Activated naive CD8-positive, alpha-beta T cell treated with anti-CD3 and anti-CD28 coated beads, Interleukin-2, amount 50 U/mL, for 24 hours (primary cell): ENCODE measurements around the gene MAP6.

Experiments used
- ATAC-seq: fragments of 150-1000 bp; cut with Tn5 transposase; one replicate; pipeline ENCODE4 v1.10.0; 2021
- DNase-seq: peaks from one replicate; pipeline ENCODE4 v3.0.0; 2021
- H3K27ac Mint-ChIP-seq: one replicate; pipeline ENCODE4 v1.8.0; 2021; ENCODE audit warnings: mild to moderate bottlenecking, mixed read lengths
- H3K27me3 Mint-ChIP-seq: one replicate; pipeline ENCODE4 v1.8.0; 2021; ENCODE audit warnings: mixed read lengths
- H3K36me3 Mint-ChIP-seq: one replicate; pipeline ENCODE4 v1.8.0; 2021; ENCODE audit warnings: low read depth, mixed read lengths
- H3K4me1 Mint-ChIP-seq: one replicate; pipeline ENCODE4 v1.8.0; 2021; ENCODE audit warnings: mixed read lengths
- H3K4me3 Mint-ChIP-seq: one replicate; pipeline ENCODE4 v1.8.0; 2021; ENCODE audit warnings: mild to moderate bottlenecking, moderate library complexity, mixed read lengths
- H3K9me3 Mint-ChIP-seq: one replicate; pipeline ENCODE4 v1.8.0; 2021; ENCODE audit warnings: mixed read lengths

Gene MAP6

DNA sequence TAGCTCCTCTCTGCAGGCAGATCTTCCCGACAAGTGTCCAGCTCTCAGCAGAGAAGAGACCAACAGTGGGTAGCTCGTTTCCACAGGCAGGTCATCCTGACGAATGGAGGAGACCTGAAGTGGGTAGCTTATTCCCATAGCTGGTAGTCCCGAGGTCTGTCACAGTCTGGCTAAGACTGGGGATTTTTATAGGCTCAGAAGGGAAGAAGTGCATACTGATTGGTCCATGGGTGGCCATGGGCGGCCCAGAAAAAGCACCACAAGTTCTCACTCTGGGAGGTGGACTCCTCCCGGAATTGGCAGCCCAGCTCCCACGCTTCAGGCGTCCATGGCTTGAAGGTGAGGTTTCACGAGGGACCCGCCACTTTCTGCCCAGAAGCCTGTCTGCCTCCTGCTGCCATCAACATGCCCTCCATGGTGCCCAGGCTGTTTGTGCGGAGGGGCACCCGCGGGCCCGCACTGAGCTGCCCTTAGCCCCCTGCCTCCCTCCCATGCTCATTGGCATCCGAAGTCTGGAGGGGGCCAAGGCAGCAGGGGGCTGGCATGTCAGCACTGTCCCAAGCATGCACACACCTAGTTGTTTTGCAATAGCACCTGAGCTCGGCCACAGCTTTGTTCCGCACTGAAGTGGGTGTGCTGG is 9.9 kb upstream of the MAP6 start:
- H3K27ac Mint-ChIP-seq: no peak overlapping the region
- ATAC-seq (no peak), DNase-seq (no peak)
- H3K27me3 Mint-ChIP-seq: peaks cover 38% of the 10 kb centered on the region
- H3K36me3 Mint-ChIP-seq: peaks cover 3% of the 10 kb centered on the region
- H3K4me3 Mint-ChIP-seq: no peak overlapping the region
- no peaks in the 10 kb centered on the region for H3K9me3 Mint-ChIP-seq
- peaks cover 6% of the 10 kb centered on the region for H3K4me1 Mint-ChIP-seq

DNA sequence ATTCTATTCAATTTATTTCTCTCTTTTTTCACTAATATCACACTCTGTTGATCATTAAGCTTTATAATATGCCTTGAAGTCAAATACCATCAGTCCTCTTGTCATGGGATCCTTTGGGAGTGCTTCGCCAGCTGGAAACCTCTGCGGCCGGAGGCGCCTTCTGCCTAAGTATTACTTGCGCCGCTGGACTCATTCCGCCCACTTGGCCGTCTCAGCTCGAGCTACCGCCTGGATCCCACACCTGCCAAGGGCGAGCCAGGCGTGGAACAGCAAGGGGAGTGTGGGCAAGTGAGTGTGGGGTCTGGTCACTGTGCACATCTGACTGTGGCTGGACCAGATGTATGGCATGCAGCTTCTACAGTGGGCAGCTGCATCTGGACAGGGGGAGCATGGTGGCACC is 9.1 kb upstream of the MAP6 start:
- peaks cover 3% of the 10 kb centered on the region for H3K36me3 Mint-ChIP-seq
- H3K27me3 Mint-ChIP-seq: peaks cover 37% of the 10 kb centered on the region
- no peak overlapping the region for H3K27ac Mint-ChIP-seq
- DNase-seq: no peak
- H3K4me1 Mint-ChIP-seq: peaks cover 9% of the 10 kb centered on the region
- no peak overlapping the region for H3K4me3 Mint-ChIP-seq
- ATAC-seq: no peak
- no peaks in the 10 kb centered on the region for H3K9me3 Mint-ChIP-seq

DNA sequence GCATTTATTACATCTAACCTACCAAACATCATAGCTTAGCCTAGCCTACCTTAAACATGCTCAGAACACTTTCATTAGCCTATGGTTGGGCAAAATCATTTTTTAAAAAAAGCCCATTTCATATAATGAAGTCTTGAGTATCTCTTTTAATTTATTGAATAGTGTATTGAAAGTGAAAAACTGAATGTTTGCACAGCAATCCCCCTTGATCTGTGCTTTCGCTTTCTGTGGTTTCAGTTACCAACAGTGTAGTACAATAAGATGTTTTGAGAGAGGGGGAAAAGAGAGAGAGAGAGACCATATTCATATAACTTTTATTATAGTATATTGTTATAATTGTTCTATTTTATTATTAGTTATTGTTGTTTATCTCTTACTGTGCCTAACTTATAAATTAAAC is 8.4 kb upstream of the MAP6 start:
- Mint-ChIP-seq H3K27me3 (peaks cover 35% of the 10 kb centered on the region), H3K27ac (no peak overlapping the region)
- ATAC-seq: no peak

DNA sequence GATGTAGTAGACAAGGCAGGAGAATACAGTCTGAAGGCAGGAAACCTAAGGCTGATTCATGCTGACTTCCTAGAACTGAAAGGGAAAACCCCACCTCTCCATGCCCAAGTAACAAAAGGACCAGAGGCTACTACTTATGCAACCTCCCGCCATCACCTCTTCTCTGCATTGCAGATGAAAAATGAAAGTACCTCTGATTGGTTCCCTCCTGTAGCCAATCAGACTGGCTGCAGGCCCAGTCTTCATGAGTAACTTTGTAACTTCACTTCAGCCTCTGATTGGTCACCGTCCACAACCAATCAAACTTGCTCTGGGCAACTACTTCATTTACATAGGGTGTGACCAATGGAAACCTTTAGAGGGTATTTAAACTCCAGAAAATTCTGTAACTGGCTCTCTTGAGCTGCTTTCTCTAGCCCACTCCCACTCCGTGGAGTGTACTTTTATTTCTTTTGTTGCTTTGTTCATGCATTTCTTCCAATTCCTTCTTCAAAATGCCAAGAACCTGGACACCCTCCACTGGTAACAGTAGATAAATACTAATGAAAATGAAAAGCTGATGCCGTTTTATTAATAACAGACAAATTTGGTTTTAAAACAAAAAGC is 5.2 kb upstream of the MAP6 start:
- ATAC-seq (peak; percentile 92), DNase-seq (peak; percentile 18)
- Mint-ChIP-seq H3K4me3 (peak overlapping the region; percentile 20), H3K4me1 (peaks cover 9% of the 10 kb centered on the region), H3K36me3 (peaks cover 3% of the 10 kb centered on the region), H3K27me3 (peaks cover 53% of the 10 kb centered on the region), H3K27ac (peak overlapping the region; percentile 66), H3K9me3 (no peaks in the 10 kb centered on the region)

More for the DNA sequence above, 8.4 kb upstream of the MAP6 start:
- DNase-seq: no peak
- H3K4me1 Mint-ChIP-seq: peaks cover 9% of the 10 kb centered on the region
- no peak overlapping the region for H3K4me3 Mint-ChIP-seq
- H3K36me3 Mint-ChIP-seq: peaks cover 3% of the 10 kb centered on the region
- no peaks in the 10 kb centered on the region for H3K9me3 Mint-ChIP-seq

DNA sequence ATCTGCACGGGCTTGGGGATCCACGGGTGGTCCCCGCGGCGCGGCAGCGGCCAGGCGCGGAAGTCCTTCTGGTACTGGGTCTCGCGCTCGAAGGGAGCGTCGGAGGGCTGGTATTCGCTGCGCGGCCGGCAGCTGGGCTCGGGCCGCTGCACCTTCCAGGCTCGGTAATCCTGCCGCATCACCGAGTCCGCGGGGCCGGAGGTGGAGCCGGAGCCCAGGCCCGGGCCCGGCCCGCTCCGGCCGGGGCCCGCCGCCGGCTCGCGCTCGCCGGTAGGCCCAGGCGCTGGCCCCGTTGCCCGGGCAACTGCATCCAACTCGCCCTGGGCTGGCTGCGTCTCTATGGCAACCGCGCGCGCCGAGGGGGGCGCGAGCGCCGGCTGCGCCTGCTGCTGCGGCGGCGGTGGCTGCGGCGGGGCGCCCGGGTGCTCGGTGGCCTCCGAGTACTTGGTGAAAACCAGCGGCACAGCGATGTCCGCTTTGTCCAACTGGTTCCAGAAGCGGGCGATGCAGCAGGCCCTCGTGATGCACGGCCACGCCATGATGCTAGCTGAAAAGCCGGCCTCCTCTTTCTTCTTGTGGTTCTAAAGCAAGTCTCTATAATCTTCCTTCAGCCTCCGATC is 897 bp downstream of the MAP6 start:
- H3K27me3 Mint-ChIP-seq: peaks cover 77% of the 10 kb centered on the region
- H3K9me3 Mint-ChIP-seq: no peaks in the 10 kb centered on the region
- peak overlapping the region; percentile 79 for H3K4me3 Mint-ChIP-seq
- ATAC-seq: peak; percentile 27
- H3K27ac Mint-ChIP-seq: no peak overlapping the region
- H3K4me1 Mint-ChIP-seq: peaks cover 10% of the 10 kb centered on the region
- H3K36me3 Mint-ChIP-seq: no peaks in the 10 kb centered on the region
- peak; percentile 40 for DNase-seq

DNA sequence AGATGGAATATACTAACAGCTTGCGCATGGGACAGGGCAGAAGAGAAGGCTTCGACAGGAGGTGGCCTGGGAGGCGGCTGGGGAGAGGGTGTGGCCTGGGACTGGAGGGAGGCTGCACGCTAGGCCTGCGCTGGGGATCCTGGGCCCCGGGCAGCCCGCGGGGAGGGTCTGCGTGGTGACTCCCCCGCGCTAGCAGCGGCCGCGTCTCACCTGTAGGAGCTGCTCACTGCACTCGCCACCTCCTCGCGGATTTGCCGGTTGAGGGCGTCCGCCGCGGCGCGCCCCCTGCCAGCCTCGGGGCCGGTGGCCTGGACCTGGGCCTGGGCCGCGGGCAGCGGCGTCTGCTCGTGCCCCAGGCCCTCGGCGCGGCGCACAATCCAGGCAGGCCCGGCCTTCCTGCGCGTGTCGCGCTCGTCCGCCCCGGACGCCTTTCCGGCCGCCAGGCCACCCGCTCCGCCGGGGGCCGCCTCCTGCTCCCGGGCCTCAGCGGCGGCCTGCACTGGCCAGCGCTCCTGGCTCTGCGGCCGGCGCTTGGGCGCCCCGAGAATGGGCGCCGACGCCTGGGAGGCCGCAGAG is 1.5 kb downstream of the MAP6 start:
- no peak overlapping the region for H3K27ac Mint-ChIP-seq
- peak; percentile 33 for ATAC-seq
- H3K36me3 Mint-ChIP-seq: no peaks in the 10 kb centered on the region
- H3K9me3 Mint-ChIP-seq: no peaks in the 10 kb centered on the region
- peak; percentile 6 for DNase-seq
- H3K4me1 Mint-ChIP-seq: peaks cover 10% of the 10 kb centered on the region
- peaks cover 78% of the 10 kb centered on the region for H3K27me3 Mint-ChIP-seq
- peak overlapping the region; percentile 60 for H3K4me3 Mint-ChIP-seq

DNA sequence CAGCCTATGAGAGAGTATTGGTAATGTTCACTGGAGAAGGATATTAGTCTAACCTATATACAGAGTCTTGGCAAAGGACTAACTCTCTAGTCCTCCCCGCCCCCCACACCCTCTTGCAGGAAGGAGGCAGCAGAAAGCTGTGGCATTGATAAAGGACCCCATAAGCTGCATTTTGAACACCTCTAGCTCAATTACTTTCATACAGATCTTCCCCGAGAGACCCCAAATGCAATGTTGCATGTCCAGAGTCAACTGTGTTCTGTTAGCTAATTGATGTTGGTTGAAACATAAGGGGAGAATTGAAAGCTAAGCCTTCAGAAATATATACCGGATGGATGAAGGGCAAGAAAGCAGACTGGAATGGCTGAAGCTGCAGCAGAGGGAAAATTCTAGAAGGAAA is 2.8 kb downstream of the MAP6 start:
- ATAC-seq (no peak), DNase-seq (no peak)
- Mint-ChIP-seq H3K4me1 (peaks cover 10% of the 10 kb centered on the region), H3K36me3 (no peaks in the 10 kb centered on the region), H3K27ac (no peak overlapping the region), H3K4me3 (no peak overlapping the region), H3K9me3 (no peaks in the 10 kb centered on the region), H3K27me3 (peaks cover 71% of the 10 kb centered on the region)

DNA sequence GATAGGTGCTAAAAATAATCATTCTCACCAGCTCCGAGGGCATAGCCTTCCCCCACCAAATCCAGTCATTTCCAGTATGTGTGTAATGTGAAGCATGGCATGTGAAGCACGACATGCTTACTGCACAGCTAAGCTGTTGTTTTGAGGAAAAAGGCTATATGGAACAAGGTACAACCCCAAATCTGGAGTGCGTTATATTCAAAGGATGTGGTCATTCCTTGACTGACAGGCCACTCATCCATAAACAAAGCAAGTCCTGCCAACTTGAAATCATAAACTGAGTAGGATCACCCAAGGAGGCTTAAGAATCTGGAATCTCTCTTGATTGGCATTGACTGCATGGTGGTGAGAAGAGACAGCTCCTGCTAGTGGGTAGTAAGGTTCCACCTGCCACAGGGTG is 3.7 kb downstream of the MAP6 start:
- Mint-ChIP-seq H3K9me3 (no peaks in the 10 kb centered on the region), H3K27me3 (peaks cover 69% of the 10 kb centered on the region), H3K36me3 (no peaks in the 10 kb centered on the region), H3K4me1 (peaks cover 10% of the 10 kb centered on the region), H3K27ac (no peak overlapping the region), H3K4me3 (no peak overlapping the region)
- DNase-seq (no peak), ATAC-seq (no peak)

DNA sequence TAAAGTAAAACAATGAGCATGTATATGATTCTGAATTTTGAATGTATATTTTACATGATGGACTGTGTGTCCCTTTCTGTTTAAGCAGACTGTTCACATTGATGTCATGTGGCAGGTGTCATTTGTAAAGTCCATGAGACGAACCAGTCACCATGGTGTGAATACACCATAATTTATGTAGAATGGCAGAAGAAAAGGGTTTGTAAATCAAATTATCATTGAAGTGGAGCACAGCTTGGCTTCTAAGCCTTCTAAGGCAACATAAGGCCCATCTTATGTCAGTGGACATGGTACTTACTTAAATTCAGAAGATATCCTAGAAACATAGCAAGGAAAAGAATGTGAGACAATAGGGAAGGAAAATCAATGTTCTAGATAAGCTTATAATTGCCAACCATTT is 4.4 kb downstream of the MAP6 start:
- Mint-ChIP-seq H3K4me1 (peaks cover 10% of the 10 kb centered on the region), H3K4me3 (no peak overlapping the region), H3K9me3 (no peaks in the 10 kb centered on the region), H3K27me3 (peaks cover 64% of the 10 kb centered on the region), H3K36me3 (no peaks in the 10 kb centered on the region), H3K27ac (no peak overlapping the region)
- DNase-seq: no peak
- no peak for ATAC-seq

DNA sequence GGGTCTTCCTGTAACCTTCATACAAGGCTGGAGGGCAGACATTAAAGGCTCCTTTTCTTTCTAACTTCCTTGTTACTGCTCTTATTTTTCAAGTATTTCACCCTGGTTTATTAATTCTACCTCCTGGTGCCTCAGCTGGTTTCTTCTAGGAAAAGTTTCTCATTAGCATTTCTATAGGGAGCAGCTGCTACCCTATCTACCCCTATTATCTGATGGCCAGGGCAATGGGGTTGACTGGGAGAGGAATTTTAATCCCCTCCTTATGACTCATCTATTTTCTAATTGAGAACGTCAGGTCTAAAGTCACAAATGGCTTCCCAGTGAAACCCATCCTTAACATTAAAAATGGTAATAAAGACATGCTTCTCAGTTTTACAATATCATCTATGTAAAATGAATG is 5.0 kb downstream of the MAP6 start:
- H3K4me3 Mint-ChIP-seq: no peak overlapping the region
- ATAC-seq (no peak), DNase-seq (no peak)
- H3K27me3 Mint-ChIP-seq: peaks cover 60% of the 10 kb centered on the region
- no peaks in the 10 kb centered on the region for H3K9me3 Mint-ChIP-seq
- H3K4me1 Mint-ChIP-seq: peaks cover 8% of the 10 kb centered on the region
- no peak overlapping the region for H3K27ac Mint-ChIP-seq
- H3K36me3 Mint-ChIP-seq: no peaks in the 10 kb centered on the region

DNA sequence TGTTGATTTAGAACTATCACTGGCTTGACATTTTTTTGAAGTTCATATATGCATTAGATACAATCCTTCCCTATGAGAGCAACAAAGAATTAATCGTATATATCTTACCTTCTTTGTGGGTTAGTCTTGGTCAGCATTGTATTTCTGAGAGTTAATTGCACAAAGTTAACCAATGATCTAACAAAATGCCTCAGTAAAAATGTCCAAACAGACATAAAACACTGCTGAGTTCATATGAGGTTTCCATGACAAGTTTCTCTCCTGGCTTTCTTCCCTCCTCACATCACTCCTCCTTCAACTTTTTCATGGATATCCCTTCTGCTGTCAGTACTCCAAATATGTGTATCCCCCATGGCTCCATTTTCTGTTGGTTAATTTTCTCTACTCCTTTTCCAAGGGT is 9.0 kb downstream of the MAP6 start:
- H3K27me3 Mint-ChIP-seq: peaks cover 41% of the 10 kb centered on the region
- no peak overlapping the region for H3K27ac Mint-ChIP-seq
- no peaks in the 10 kb centered on the region for H3K36me3 Mint-ChIP-seq
- no peak for ATAC-seq
- peaks cover 2% of the 10 kb centered on the region for H3K4me1 Mint-ChIP-seq
- no peak overlapping the region for H3K4me3 Mint-ChIP-seq
- H3K9me3 Mint-ChIP-seq: no peaks in the 10 kb centered on the region
- DNase-seq: no peak

DNA sequence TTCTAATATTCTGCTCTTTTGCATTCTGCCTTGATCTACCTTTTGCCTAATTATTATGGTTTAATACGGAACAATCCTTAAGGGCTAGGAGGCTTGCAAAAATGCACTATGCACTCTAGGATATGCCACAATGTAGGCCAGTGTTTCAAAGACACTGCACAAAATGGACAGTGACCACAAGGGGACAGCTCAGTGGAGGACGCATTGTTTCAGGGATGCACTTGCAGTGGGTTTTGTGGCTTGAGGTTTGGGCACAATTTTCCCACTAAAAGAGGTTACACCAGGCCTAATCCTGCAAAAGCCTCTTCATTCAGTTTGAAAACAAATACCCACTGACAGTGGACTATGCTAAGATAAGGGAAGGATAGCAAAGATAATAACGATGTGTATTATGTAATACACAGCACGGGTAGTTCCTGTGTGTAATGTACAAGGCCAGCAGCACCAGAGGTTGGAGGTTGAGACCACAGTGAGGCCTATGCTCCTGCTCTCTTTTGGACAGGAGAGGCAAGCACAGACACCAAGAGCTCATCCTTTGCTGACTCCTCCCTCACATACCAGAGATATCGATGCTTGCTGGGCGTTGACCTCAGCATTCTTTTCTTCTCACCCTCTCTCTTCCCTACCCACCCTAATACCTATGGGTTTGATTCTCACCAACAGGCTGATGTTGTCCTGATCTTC is 12.7 kb downstream of the MAP6 start:
- no peaks in the 10 kb centered on the region for H3K9me3 Mint-ChIP-seq
- peaks cover 12% of the 10 kb centered on the region for H3K4me1 Mint-ChIP-seq
- H3K27me3 Mint-ChIP-seq: peaks cover 19% of the 10 kb centered on the region
- no peak overlapping the region for H3K27ac Mint-ChIP-seq
- H3K4me3 Mint-ChIP-seq: no peak overlapping the region
- no peak for ATAC-seq
- no peaks in the 10 kb centered on the region for H3K36me3 Mint-ChIP-seq
- no peak for DNase-seq

DNA sequence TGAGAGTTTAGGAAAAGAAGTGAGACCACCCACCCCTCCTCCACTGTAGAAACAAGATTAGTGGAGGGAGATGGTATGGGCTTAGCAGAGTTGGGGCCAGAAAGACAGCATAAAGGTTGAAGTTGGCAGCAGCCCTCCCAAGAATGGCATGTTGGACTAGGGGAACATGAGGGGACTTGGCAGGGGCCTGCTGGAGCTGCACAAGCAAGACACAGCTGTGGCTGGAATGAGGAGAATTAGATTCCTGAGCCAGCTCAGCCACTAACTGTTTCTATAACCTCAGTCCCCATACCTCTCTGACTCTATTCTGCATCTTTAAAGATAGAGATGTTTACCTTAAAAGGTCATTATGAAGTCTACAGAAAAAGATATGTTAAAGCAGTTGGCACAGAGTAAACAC is 13.2 kb downstream of the MAP6 start:
- no peaks in the 10 kb centered on the region for H3K36me3 Mint-ChIP-seq
- H3K4me3 Mint-ChIP-seq: no peak overlapping the region
- peaks cover 18% of the 10 kb centered on the region for H3K27me3 Mint-ChIP-seq
- ATAC-seq (no peak), DNase-seq (no peak)
- H3K4me1 Mint-ChIP-seq: peaks cover 12% of the 10 kb centered on the region
- no peaks in the 10 kb centered on the region for H3K9me3 Mint-ChIP-seq
- no peak overlapping the region for H3K27ac Mint-ChIP-seq

DNA sequence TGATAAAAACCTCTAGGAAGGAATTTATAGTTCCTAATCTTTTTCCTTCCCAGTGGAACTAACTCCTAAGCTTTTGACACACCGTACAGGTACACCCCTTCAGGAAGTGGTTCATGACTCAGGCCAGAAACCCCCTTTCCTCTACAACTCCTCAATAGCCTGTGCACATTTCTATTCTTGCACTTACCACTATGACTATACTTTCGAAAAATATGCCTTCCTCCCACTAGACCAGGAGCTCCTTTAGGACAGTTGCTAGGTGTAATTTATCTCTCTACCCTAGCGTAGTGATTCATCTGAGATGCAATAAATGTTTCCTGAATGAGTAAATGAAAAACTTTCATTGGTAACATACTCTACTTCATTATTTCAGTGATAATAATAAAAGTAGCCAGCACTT is 14.5 kb downstream of the MAP6 start:
- Mint-ChIP-seq H3K9me3 (no peaks in the 10 kb centered on the region), H3K4me3 (no peak overlapping the region), H3K27ac (no peak overlapping the region), H3K4me1 (peaks cover 12% of the 10 kb centered on the region), H3K27me3 (peaks cover 10% of the 10 kb centered on the region), H3K36me3 (no peaks in the 10 kb centered on the region)
- peak; percentile 97 for ATAC-seq
- DNase-seq: no peak

DNA sequence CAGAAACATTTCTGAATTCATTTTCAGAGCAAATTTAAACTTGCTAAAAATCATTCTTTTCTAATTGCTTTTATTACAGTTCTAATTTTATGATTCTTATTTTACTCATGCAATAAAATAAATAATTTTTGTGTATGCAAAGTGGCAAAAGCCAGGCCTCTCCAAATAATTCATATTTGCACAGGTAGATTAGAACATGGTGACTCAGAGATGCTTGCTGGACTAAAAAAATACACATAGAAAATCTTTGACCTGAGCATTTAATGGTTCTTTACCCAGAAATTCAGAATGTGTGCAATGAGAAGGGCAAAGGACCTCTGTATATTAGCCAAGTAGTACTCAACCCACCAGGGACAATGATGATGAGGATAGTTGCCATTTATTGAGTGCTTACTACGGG is 15.3 kb downstream of the MAP6 start:
- Mint-ChIP-seq H3K4me1 (peaks cover 12% of the 10 kb centered on the region), H3K27me3 (peaks cover 6% of the 10 kb centered on the region), H3K27ac (no peak overlapping the region), H3K4me3 (no peak overlapping the region), H3K9me3 (no peaks in the 10 kb centered on the region), H3K36me3 (no peaks in the 10 kb centered on the region)
- DNase-seq: no peak
- no peak for ATAC-seq
